ENCODE measurements around the gene ERP27.
A peak's percentile ranks its signal among the peaks of the same experiment; 100 is the strongest.

The ERP27 gene

GRCh38 chr12:14901228-14901562, 37.1 kb downstream of the ERP27 start:
- no peak for DNase-seq (ENCODE audit: low spot score)

- DNase-seq (ENCODE audit: low spot score) = no peak
These were observed 37.7 kb downstream of the ERP27 start for GRCh38 chr12:14900521-14901227.

GRCh38 chr12:14896521-14897169, 41.7 kb downstream of the ERP27 start:
- no peak for DNase-seq (ENCODE audit: low spot score)

GRCh38 chr12:14893506-14894250, 44.7 kb downstream of the ERP27 start:
- DNase-seq (ENCODE audit: low spot score) = no peak

- DNase-seq (ENCODE audit: low spot score) = peak; percentile 26
These were observed 45.4 kb downstream of the ERP27 start for GRCh38 chr12:14892726-14893505.

GRCh38 chr12:14890701-14891100, 47.6 kb downstream of the ERP27 start:
- DNase-seq (ENCODE audit: low spot score) = no peak

GRCh38 chr12:14886271-14886670, 52.1 kb downstream of the ERP27 start:
- DNase-seq (ENCODE audit: low spot score) = no peak

GRCh38 chr12:14885718-14886221, 52.6 kb downstream of the ERP27 start, which contains the start of gene MGP:
MGP (minus strand) TSS chr12:14885854; CDS start chr12:14885791, 63 bp downstream.
- no peak for DNase-seq (ENCODE audit: low spot score)

GRCh38 chr12:14884458-14884878, 53.9 kb downstream of the ERP27 start:
- peak; percentile 34 for DNase-seq (ENCODE audit: low spot score)

- DNase-seq (ENCODE audit: low spot score) = no peak
These were observed 54.7 kb downstream of the ERP27 start for GRCh38 chr12:14883686-14884085.

GRCh38 chr12:14880890-14881453, 57.4 kb downstream of the ERP27 start:
- no peak for DNase-seq (ENCODE audit: low spot score)

GRCh38 chr12:14879222-14879933, 59.0 kb downstream of the ERP27 start:
- DNase-seq (ENCODE audit: low spot score) = no peak

GRCh38 chr12:14878488-14878887, 59.8 kb downstream of the ERP27 start:
- DNase-seq (ENCODE audit: low spot score) = no peak

- DNase-seq (ENCODE audit: low spot score) = no peak
These were observed 61.5 kb downstream of the ERP27 start for GRCh38 chr12:14876833-14877232.

- no peak for DNase-seq (ENCODE audit: low spot score)
These were observed 63.5 kb downstream of the ERP27 start for GRCh38 chr12:14874882-14875281.

- no peak for DNase-seq (ENCODE audit: low spot score)
These were observed 64.7 kb downstream of the ERP27 start for GRCh38 chr12:14873440-14874185.

GRCh38 chr12:14871886-14872285, 66.5 kb downstream of the ERP27 start:
- no peak for DNase-seq (ENCODE audit: low spot score)

- DNase-seq (ENCODE audit: low spot score) = no peak
These were observed 67.1 kb downstream of the ERP27 start for GRCh38 chr12:14871247-14871646.

GRCh38 chr12:14868916-14869506, 69.3 kb downstream of the ERP27 start:
- DNase-seq (ENCODE audit: low spot score) = no peak
